SH-SY5Y (cell line): ENCODE measurements around the gene TMEM107.

Source experiments
- GATA2 ChIP-seq: IDR thresholded peaks from 2 replicates; pipeline ENCODE4 v1.6.1; 2011; ENCODE audit warnings: mild to moderate bottlenecking, low read depth, low read length
- GATA3 ChIP-seq: IDR thresholded peaks from 2 replicates; pipeline ENCODE4 v1.6.1; 2011; ENCODE audit warnings: low read depth, mild to moderate bottlenecking, low read length, moderate library complexity

GRCh38 chr17:8185582-8186445 lies 9.6 kb upstream of the TMEM107 start:
- no peak for TF ChIP-seq GATA3
- no peak for TF ChIP-seq GATA2
